CD14-positive monocyte (primary cell): ENCODE results near the gene SLC25A30. TPM values are rescaled to one million over a fixed set of nuclear protein-coding genes. Genes with fewer than 3 reads are reported as not detected.
"Not testable (repeated sequence)": the region's sequence is repeated elsewhere in the genome, so short reads cannot be mapped to it uniquely, and the experiment has no call there.

ENCODE experiments used
- DNase-seq, 3 donors: peaks; one replicate each; pipeline ENCODE4 v3.0.0-alpha.2; 2011 to 2022
- H2AFZ ChIP-seq: 2 replicates; pipeline ENCODE4 v1.6.0; 2012; ENCODE audit warnings: mild to moderate bottlenecking, low read depth, low read length, inconsistent platforms; ENCODE audit not compliant: insufficient read depth, poor library complexity, severe bottlenecking
- H3K27ac ChIP-seq, 2 donors: 1 replicate in 1 of 2; 2 replicates in 1 of 2; pipeline ENCODE4 v1.5.1; 2012 to 2013; ENCODE audit warnings: low read length in 2 of 2, control low read depth in 1 of 2, inconsistent platforms in 1 of 2, low read depth in 1 of 2, mild to moderate bottlenecking in 1 of 2
- H3K27me3 ChIP-seq, 2 donors: one replicate each; pipeline versions ENCODE4 v1.6.0 to v1.6.1; 2011 to 2013; ENCODE audit warnings: low read length in 2 of 2; ENCODE audit not compliant: control insufficient read depth in 2 of 2, insufficient read depth in 2 of 2
- H3K36me3 ChIP-seq, 2 donors: replicated peaks in 1 of 2; 1 replicate in 1 of 2; 2 replicates in 1 of 2; pipeline versions ENCODE4 v1.5.1 to v1.6.1; 2012 to 2013; ENCODE audit warnings: low read length in 2 of 2, control low read depth in 1 of 2, inconsistent platforms in 1 of 2, mild to moderate bottlenecking in 1 of 2; ENCODE audit not compliant: insufficient read depth in 2 of 2, control insufficient read depth in 1 of 2
- H3K4me1 ChIP-seq, 2 donors: 1 replicate in 1 of 2; 2 replicates in 1 of 2; pipeline versions ENCODE4 v1.5.1 to v1.6.1; 2012 to 2013; ENCODE audit warnings: low read length in 2 of 2, control low read depth in 1 of 2, inconsistent platforms in 1 of 2, mild to moderate bottlenecking in 1 of 2, moderate library complexity in 1 of 2; ENCODE audit not compliant: insufficient read depth in 2 of 2, control insufficient read depth in 1 of 2
- H3K4me2 ChIP-seq: replicated peaks from 2 replicates; pipeline ENCODE3; 2012; ENCODE audit warnings: low read length, moderate library complexity, mild to moderate bottlenecking; ENCODE audit not compliant: poor library complexity, severe bottlenecking; ENCODE audit errors: extremely low read depth
- H3K4me3 ChIP-seq, 3 experiments: fragments of 200-600 bp in 1 of 3; sonication (generic) in 1 of 3; replicated peaks in 1 of 3; 1 replicate in 2 of 3; 2 replicates in 1 of 3; pipeline ENCODE4 v1.5.1; 2011 to 2013; ENCODE audit warnings: low read length in 3 of 3, mild to moderate bottlenecking in 3 of 3, control low read depth in 2 of 3, low read depth in 2 of 3, inconsistent platforms in 1 of 3, moderate library complexity in 1 of 3
- H3K79me2 ChIP-seq: 2 replicates; pipeline ENCODE4 v1.6.0; 2012; ENCODE audit warnings: mild to moderate bottlenecking, control low read depth, inconsistent platforms, low read length, moderate library complexity; ENCODE audit not compliant: insufficient read depth
- H3K9ac ChIP-seq: 2 replicates; pipeline ENCODE4 v1.6.0; 2017; ENCODE audit warnings: low read length, mild to moderate bottlenecking; ENCODE audit not compliant: insufficient read depth, poor library complexity, severe bottlenecking
- H3K9me3 ChIP-seq, 2 donors: replicated peaks in 1 of 2; 1 replicate in 1 of 2; 2 replicates in 1 of 2; pipeline versions ENCODE4 v1.5.1 to v1.6.1; 2012 to 2013; ENCODE audit warnings: low read length in 2 of 2, control low read depth in 1 of 2; ENCODE audit not compliant: control insufficient read depth in 1 of 2, insufficient read depth in 1 of 2
- H4K20me1 ChIP-seq: 2 replicates; pipeline ENCODE4 v1.6.0; 2012; ENCODE audit warnings: mild to moderate bottlenecking, low read length, control low read depth, moderate library complexity; ENCODE audit not compliant: insufficient read depth
- H3K27ac Mint-ChIP-seq, 7 donors: one replicate each; pipeline ENCODE4 v1.8.0; 2020; ENCODE audit warnings: mild to moderate bottlenecking in 7 of 7, mixed read lengths in 7 of 7, moderate library complexity in 6 of 7, inconsistent platforms in 2 of 7
- H3K27me3 Mint-ChIP-seq, 3 donors: one replicate each; pipeline ENCODE4 v1.8.0; 2021 to 2022; ENCODE audit warnings: low read depth in 3 of 3, mild to moderate bottlenecking in 3 of 3, mixed read lengths in 3 of 3, moderate library complexity in 3 of 3, inconsistent platforms in 1 of 3
- H3K36me3 Mint-ChIP-seq, 2 donors: one replicate each; pipeline ENCODE4 v1.8.0; 2020; ENCODE audit warnings: mixed read lengths in 2 of 2, inconsistent platforms in 1 of 2, mild to moderate bottlenecking in 1 of 2
- H3K4me1 Mint-ChIP-seq: one replicate; pipeline ENCODE4 v1.8.0; 2020; ENCODE audit warnings: mild to moderate bottlenecking, mixed read lengths
- H3K4me3 Mint-ChIP-seq, 2 donors: one replicate each; pipeline ENCODE4 v1.8.0; 2020; ENCODE audit warnings: mild to moderate bottlenecking in 2 of 2, mixed read lengths in 2 of 2, moderate library complexity in 1 of 2
- H3K9me3 Mint-ChIP-seq, 7 donors: one replicate each; pipeline ENCODE4 v1.8.0; 2020 to 2022; ENCODE audit warnings: mixed read lengths in 7 of 7, mild to moderate bottlenecking in 6 of 7, moderate library complexity in 6 of 7, inconsistent platforms in 2 of 7
- WGBS: methylation state at CpG from one replicate; pipeline ENCODE4 v1.1.5; 2013; ENCODE audit warnings: missing lambda C conversion rate; ENCODE audit not compliant: insufficient coverage; 5-methylcytosine and 5-hydroxymethylcytosine counted together
- intact Hi-C, 2 donors: fragments of 100-400 bp; cut with micrococcal nuclease; formaldehyde crosslinking; loops; one replicate each; pipeline versions ENCODE4 v1.15.0 to v1.15.1; 2023
- polyA plus RNA-seq, 3 donors: library from polyadenylated mRNA; depleted of rRNA in 1 of 3; unstranded in 2 of 3; stranded (reverse) in 1 of 3; fragments of 300-500 nt in 2 of 3; fragments of >200 nt in 1 of 3; fragmentation: Illumina TruSeq in 2 of 3; gene quantifications; 1 replicate in 2 of 3; 2 replicates in 1 of 3; pipeline ENCODE4 v1.2.3, GENCODE V29; 2012 to 2021
- TF ChIP-seq, protein P1 (sequence below): fragments of 200-600 bp; IDR thresholded peaks from one replicate; pipeline ENCODE4 v1.8.0; 2022; ENCODE audit warnings: antibody characterized with exemption, mild to moderate bottlenecking

The SLC25A30 gene
- polyA plus RNA-seq, 3 donors: 0.92 to 14.0 (median 2.3) TPM

DNA sequence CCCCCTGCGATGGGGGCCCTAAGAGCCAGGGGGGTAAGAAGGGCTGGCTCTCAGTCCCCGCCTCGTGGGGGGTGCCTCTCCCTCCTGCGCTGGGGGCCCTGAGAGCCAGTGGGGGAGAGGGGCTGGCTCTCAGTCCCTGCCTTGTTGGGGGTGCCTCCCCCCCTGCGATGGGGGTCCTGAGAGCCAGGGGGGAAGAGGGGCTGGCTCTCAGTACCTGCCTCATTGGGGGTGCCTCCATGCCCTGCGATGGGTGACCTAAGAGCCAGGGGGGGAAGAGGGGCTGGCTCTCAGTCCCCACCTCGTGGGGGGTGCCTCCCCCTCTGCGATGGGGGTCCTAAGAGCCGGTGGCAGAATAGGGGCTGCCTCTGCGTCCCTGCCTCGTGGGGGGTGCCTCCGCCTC, 40.9 kb downstream of the SLC25A30 start:
- H3K27me3 ChIP-seq, H3K9me3 ChIP-seq, H3K4me2 ChIP-seq, H3K27ac ChIP-seq, H4K20me1 ChIP-seq, H3K9ac ChIP-seq, DNase-seq, H2AFZ ChIP-seq, H3K4me1 ChIP-seq, H3K27me3 Mint-ChIP-seq, H3K27ac Mint-ChIP-seq, H3K4me1 Mint-ChIP-seq, H3K4me3 Mint-ChIP-seq, H3K4me3 ChIP-seq, H3K9me3 Mint-ChIP-seq, H3K36me3 Mint-ChIP-seq, H3K36me3 ChIP-seq, H3K79me2 ChIP-seq: not testable (repeated sequence)
- intact Hi-C loops: loop anchor here in 1 of 2 donors (10.0 kb wide), 1 partner anchor 333 kb away; no protein-coding TSS in a partner anchor
- no CpG with 5 or more reads among the region's 12 CpGs for WGBS

GRCh38 chr13:45376651-45377050, 41.5 kb downstream of the SLC25A30 start:
- not testable (repeated sequence) for H3K9ac ChIP-seq, DNase-seq, H3K4me1 ChIP-seq, H2AFZ ChIP-seq, H3K9me3 Mint-ChIP-seq, H3K79me2 ChIP-seq, H3K27ac Mint-ChIP-seq, H3K27ac ChIP-seq, H3K4me3 Mint-ChIP-seq, H3K9me3 ChIP-seq, H3K27me3 ChIP-seq, H3K4me3 ChIP-seq, H3K36me3 Mint-ChIP-seq, H3K27me3 Mint-ChIP-seq, H3K4me2 ChIP-seq, H3K4me1 Mint-ChIP-seq, H3K36me3 ChIP-seq, H4K20me1 ChIP-seq
- intact Hi-C loops: loop anchor here in 1 of 2 donors (10.0 kb wide), 1 partner anchor 332 kb away; no protein-coding TSS in a partner anchor
- WGBS: 98% methylated on average over 6 of the region's 8 CpGs

- Mint-ChIP-seq H3K27me3 (peaks cover 0 to 8% (median 7%) of the 10 kb centered on the region in 3 donors), H3K4me3 (no peak overlapping the region), H3K4me1 (peaks cover 13% of the 10 kb centered on the region), H3K9me3 (no peaks in the 10 kb centered on the region), H3K27ac (no peak overlapping the region), H3K36me3 (peaks cover 0 to 2% of the 10 kb centered on the region in 2 donors)
- no peak overlapping the region for H3K9ac ChIP-seq
- peaks cover 6% of the 10 kb centered on the region in 2 donors for H3K4me1 ChIP-seq
- H3K79me2 ChIP-seq: no peaks in the 10 kb centered on the region
- no peak overlapping the region for H3K4me3 ChIP-seq
- no peaks in the 10 kb centered on the region for H3K36me3 ChIP-seq
- no peak for DNase-seq
- H3K27me3 ChIP-seq: no peaks in the 10 kb centered on the region
- no peaks in the 10 kb centered on the region for H3K9me3 ChIP-seq
- TF ChIP-seq, protein P1, sequence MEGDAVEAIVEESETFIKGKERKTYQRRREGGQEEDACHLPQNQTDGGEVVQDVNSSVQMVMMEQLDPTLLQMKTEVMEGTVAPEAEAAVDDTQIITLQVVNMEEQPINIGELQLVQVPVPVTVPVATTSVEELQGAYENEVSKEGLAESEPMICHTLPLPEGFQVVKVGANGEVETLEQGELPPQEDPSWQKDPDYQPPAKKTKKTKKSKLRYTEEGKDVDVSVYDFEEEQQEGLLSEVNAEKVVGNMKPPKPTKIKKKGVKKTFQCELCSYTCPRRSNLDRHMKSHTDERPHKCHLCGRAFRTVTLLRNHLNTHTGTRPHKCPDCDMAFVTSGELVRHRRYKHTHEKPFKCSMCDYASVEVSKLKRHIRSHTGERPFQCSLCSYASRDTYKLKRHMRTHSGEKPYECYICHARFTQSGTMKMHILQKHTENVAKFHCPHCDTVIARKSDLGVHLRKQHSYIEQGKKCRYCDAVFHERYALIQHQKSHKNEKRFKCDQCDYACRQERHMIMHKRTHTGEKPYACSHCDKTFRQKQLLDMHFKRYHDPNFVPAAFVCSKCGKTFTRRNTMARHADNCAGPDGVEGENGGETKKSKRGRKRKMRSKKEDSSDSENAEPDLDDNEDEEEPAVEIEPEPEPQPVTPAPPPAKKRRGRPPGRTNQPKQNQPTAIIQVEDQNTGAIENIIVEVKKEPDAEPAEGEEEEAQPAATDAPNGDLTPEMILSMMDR: no peak
- no CpG with 5 or more reads among the region's 3 CpGs for WGBS
- no peaks in the 10 kb centered on the region for H4K20me1 ChIP-seq
- H3K4me2 ChIP-seq: no peak overlapping the region
- no peak overlapping the region for H3K27ac ChIP-seq
- H2AFZ ChIP-seq: no peak overlapping the region
- intact Hi-C loops: loop anchor here in 1 of 2 donors (5.0 to 10.0 kb wide), 2 partner anchors 38 to 330 kb away; no protein-coding TSS in a partner anchor
Measured at GRCh38 chr13:45374917-45375316, 43.3 kb downstream of the SLC25A30 start.
